SJSA1 (cell line): ENCODE measurements around the gene CRACR2B. TPM values are rescaled to one million over a fixed set of nuclear protein-coding genes. Genes with fewer than 3 reads are reported as not detected.

Experiments used
- total RNA-seq: library from RNA; depleted of rRNA; stranded (reverse); fragments of >200 nt; shearing (Covaris generic); gene quantifications from 2 replicates; pipeline ENCODE4 v1.2.3, GENCODE V29; 2014; rRNA removed

CRACR2B gene
- total RNA-seq, 1 experiment from 2014 or later: not detected

Other genes starting within 250 kb of the CRACR2B start
- 4.3 and 5.9 TPM in 2 replicates for gene IRF7, start 212.0 kb upstream of the CRACR2B start, total RNA-seq
- not detected in 2 replicates for gene CDHR5, start 203.0 kb upstream of the CRACR2B start, total RNA-seq
- not detected in 2 replicates for gene SCT, start 200.7 kb upstream of the CRACR2B start, total RNA-seq
- gene DRD4, start 190.7 kb upstream of the CRACR2B start, total RNA-seq: not detected in 2 replicates
- gene DEAF1, start 132.7 kb upstream of the CRACR2B start, total RNA-seq: 4.4 and 8.0 TPM in 2 replicates
- 16.0 and 16.7 TPM in 2 replicates for gene TMEM80, start 132.1 kb upstream of the CRACR2B start, total RNA-seq
- not detected in 2 replicates for gene EPS8L2, start 121.7 kb upstream of the CRACR2B start, total RNA-seq
- gene TALDO1, start 80.5 kb upstream of the CRACR2B start, total RNA-seq: 159 and 302 TPM in 2 replicates
- 7.0 and 12.4 TPM in 2 replicates for gene GATD1, start 50.4 kb upstream of the CRACR2B start, total RNA-seq
- gene CEND1, start 37.8 kb upstream of the CRACR2B start, total RNA-seq: 0.21 and 0.88 TPM in 2 replicates
- gene SLC25A22, start 29.6 kb upstream of the CRACR2B start, total RNA-seq: 5.1 and 11.1 TPM in 2 replicates
- gene PIDD1, start 22.7 kb upstream of the CRACR2B start, total RNA-seq: 2.1 and 2.4 TPM in 2 replicates
- gene RPLP2, start 18.0 kb upstream of the CRACR2B start, total RNA-seq: 504 and 706 TPM in 2 replicates
- 5.0 and 9.8 TPM in 2 replicates for gene PNPLA2, start 9.0 kb upstream of the CRACR2B start, total RNA-seq
- gene CD151, start 5.0 kb downstream of the CRACR2B start, total RNA-seq: 123 and 179 TPM in 2 replicates
- gene POLR2L, start 14.6 kb downstream of the CRACR2B start, total RNA-seq: 75.8 and 144 TPM in 2 replicates
- gene TSPAN4, start 14.9 kb downstream of the CRACR2B start, total RNA-seq: 62.5 and 118 TPM in 2 replicates
- 17.7 and 22.1 TPM in 2 replicates for gene CHID1, start 82.9 kb downstream of the CRACR2B start, total RNA-seq
- 15.6 and 17.7 TPM in 2 replicates for gene AP2A2, start 98.0 kb downstream of the CRACR2B start, total RNA-seq
- gene MUC6, start 208.8 kb downstream of the CRACR2B start, total RNA-seq: not detected in 2 replicates
- not detected in 2 replicates for gene MUC2, start 247.0 kb downstream of the CRACR2B start, total RNA-seq